Neuron (in vitro differentiated cells): ENCODE data around the gene TMEM131.
"Not testable (repeated sequence)": the region's sequence is repeated elsewhere in the genome, so short reads cannot be mapped to it uniquely, and the experiment has no call there.

Experiments used
- H2AFZ ChIP-seq: one replicate; pipeline ENCODE4 v1.6.1; 2013; ENCODE audit warnings: low read depth, mild to moderate bottlenecking, inconsistent platforms, low read length, moderate library complexity
- H3K27me3 ChIP-seq: one replicate; pipeline ENCODE4 v1.6.1; 2013; ENCODE audit warnings: low read length; ENCODE audit not compliant: insufficient read depth
- H3K36me3 ChIP-seq: one replicate; pipeline ENCODE4 v1.6.1; 2013; ENCODE audit warnings: low read length; ENCODE audit not compliant: insufficient read depth
- H3K4me1 ChIP-seq: one replicate; pipeline ENCODE4 v1.6.1; 2013; ENCODE audit warnings: low read length; ENCODE audit not compliant: insufficient read depth
- H3K4me3 ChIP-seq: 2 replicates; pipeline ENCODE4 v1.5.1; 2013; ENCODE audit warnings: mild to moderate bottlenecking, low read length, moderate library complexity
- H3K9me3 ChIP-seq: one replicate; pipeline ENCODE4 v1.6.1; 2013; ENCODE audit warnings: low read length

The TMEM131 gene

GRCh38 chr2:97712693-97713295 lies 283.0 kb downstream of the TMEM131 start:
- Histone ChIP-seq H3K36me3 (no peaks in the 10 kb centered on the region), H3K4me3 (no peak overlapping the region), H3K9me3 (no peaks in the 10 kb centered on the region), H3K4me1 (no peaks in the 10 kb centered on the region), H3K27me3 (no peaks in the 10 kb centered on the region), H2AFZ (no peak overlapping the region)

- not testable (repeated sequence) for H3K27me3 ChIP-seq, H3K9me3 ChIP-seq, H3K36me3 ChIP-seq, H3K4me1 ChIP-seq, H2AFZ ChIP-seq, H3K4me3 ChIP-seq
Measured at GRCh38 chr2:97712175-97712574, 283.6 kb downstream of the TMEM131 start.

GRCh38 chr2:97711394-97711711 lies 284.4 kb downstream of the TMEM131 start:
- Histone ChIP-seq H3K9me3 (no peaks in the 10 kb centered on the region), H3K36me3 (no peaks in the 10 kb centered on the region), H2AFZ (no peak overlapping the region), H3K4me3 (no peak overlapping the region), H3K27me3 (no peaks in the 10 kb centered on the region), H3K4me1 (no peaks in the 10 kb centered on the region)

GRCh38 chr2:97708608-97709007 lies 287.1 kb downstream of the TMEM131 start:
- no peaks in the 10 kb centered on the region for H3K9me3 ChIP-seq
- H3K36me3 ChIP-seq: no peaks in the 10 kb centered on the region
- H2AFZ ChIP-seq: no peak overlapping the region
- H3K4me3 ChIP-seq: no peak overlapping the region
- no peaks in the 10 kb centered on the region for H3K27me3 ChIP-seq
- H3K4me1 ChIP-seq: no peaks in the 10 kb centered on the region

GRCh38 chr2:97708048-97708380 lies 287.7 kb downstream of the TMEM131 start:
- no peaks in the 10 kb centered on the region for H3K9me3 ChIP-seq
- no peaks in the 10 kb centered on the region for H3K36me3 ChIP-seq
- no peaks in the 10 kb centered on the region for H3K27me3 ChIP-seq
- H2AFZ ChIP-seq: no peak overlapping the region
- H3K4me3 ChIP-seq: no peak overlapping the region
- H3K4me1 ChIP-seq: no peaks in the 10 kb centered on the region

GRCh38 chr2:97707362-97708047 lies 288.2 kb downstream of the TMEM131 start:
- no peaks in the 10 kb centered on the region for H3K9me3 ChIP-seq
- H3K36me3 ChIP-seq: no peaks in the 10 kb centered on the region
- H3K4me1 ChIP-seq: no peaks in the 10 kb centered on the region
- H3K4me3 ChIP-seq: no peak overlapping the region
- no peaks in the 10 kb centered on the region for H3K27me3 ChIP-seq
- no peak overlapping the region for H2AFZ ChIP-seq

GRCh38 chr2:97706708-97707345 lies 288.9 kb downstream of the TMEM131 start:
- no peaks in the 10 kb centered on the region for H3K9me3 ChIP-seq
- H3K27me3 ChIP-seq: no peaks in the 10 kb centered on the region
- H3K36me3 ChIP-seq: no peaks in the 10 kb centered on the region
- H2AFZ ChIP-seq: no peak overlapping the region
- H3K4me3 ChIP-seq: no peak overlapping the region
- H3K4me1 ChIP-seq: no peaks in the 10 kb centered on the region
